Type B pancreatic cell (in vitro differentiated cells): Measurements from ENCODE around the gene TDRD3. TPM values are rescaled to one million over a fixed set of nuclear protein-coding genes. Genes with fewer than 3 reads are reported as not detected.

Source experiments
- DNase-seq: peaks from one replicate; pipeline ENCODE4 v3.0.0; 2021; ENCODE audit warnings: mixed read lengths; ENCODE audit not compliant: unreplicated experiment; ENCODE audit errors: extremely low spot score
- H3K27ac Mint-ChIP-seq: 2 replicates; pipeline ENCODE4 v1.8.0; 2021; ENCODE audit warnings: mild to moderate bottlenecking, mixed read lengths
- H3K27me3 Mint-ChIP-seq: 2 replicates; pipeline ENCODE4 v1.8.0; 2021; ENCODE audit warnings: mixed read lengths
- H3K36me3 Mint-ChIP-seq: 2 replicates; pipeline ENCODE4 v1.8.0; 2021; ENCODE audit warnings: mixed read lengths
- H3K4me1 Mint-ChIP-seq: one replicate; pipeline ENCODE4 v1.8.0; 2021; ENCODE audit warnings: mixed read lengths; ENCODE audit not compliant: unreplicated experiment
- H3K4me3 Mint-ChIP-seq: 2 replicates; pipeline ENCODE4 v1.8.0; 2021; ENCODE audit warnings: mild to moderate bottlenecking, mixed read lengths
- H3K9me3 Mint-ChIP-seq: 2 replicates; pipeline ENCODE4 v1.8.0; 2021; ENCODE audit warnings: mixed read lengths
- CTCF ChIP-seq: fragments of 200-600 bp; sonication (generic); conservative IDR thresholded peaks from 2 replicates; pipeline ENCODE4 v1.5.0; 2021; ENCODE audit warnings: antibody characterized with exemption, mild to moderate bottlenecking
- total RNA-seq: library from RNA; stranded (reverse); gene quantifications from 2 replicates; pipeline ENCODE4 v1.2.1, GENCODE V29; 2021; ENCODE audit warnings: low replicate concordance

TDRD3 gene
- total RNA-seq, 1 donor from 2014 or later, result 30.1 TPM

DNA sequence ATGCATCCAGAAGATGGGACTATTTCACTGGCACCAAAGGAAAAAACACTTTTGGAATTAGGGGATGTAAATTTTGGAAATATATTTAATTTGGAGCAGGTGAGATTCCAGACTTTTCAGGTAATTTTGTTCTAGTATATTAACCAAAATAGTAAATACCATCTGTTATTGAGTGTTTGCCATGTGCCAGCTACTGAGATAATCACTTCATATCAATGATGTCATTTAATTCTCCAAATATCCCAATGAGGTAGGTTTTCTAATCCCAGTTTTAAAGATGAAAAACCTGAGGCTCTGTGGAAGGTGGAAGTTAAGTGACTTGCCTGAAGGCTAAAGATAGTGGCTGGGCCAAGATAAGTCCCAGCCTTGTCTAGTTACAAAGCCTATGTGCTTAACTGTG lies 95.2 kb downstream of the TDRD3 start:
- Mint-ChIP-seq H3K36me3 (peaks cover 46% of the 10 kb centered on the region), H3K4me1 (no peaks in the 10 kb centered on the region), H3K9me3 (peaks cover 12% of the 10 kb centered on the region), H3K27ac (no peak overlapping the region), H3K27me3 (no peaks in the 10 kb centered on the region), H3K4me3 (no peak overlapping the region)
- DNase-seq, result no peak
- TF ChIP-seq CTCF, result no peak

DNA sequence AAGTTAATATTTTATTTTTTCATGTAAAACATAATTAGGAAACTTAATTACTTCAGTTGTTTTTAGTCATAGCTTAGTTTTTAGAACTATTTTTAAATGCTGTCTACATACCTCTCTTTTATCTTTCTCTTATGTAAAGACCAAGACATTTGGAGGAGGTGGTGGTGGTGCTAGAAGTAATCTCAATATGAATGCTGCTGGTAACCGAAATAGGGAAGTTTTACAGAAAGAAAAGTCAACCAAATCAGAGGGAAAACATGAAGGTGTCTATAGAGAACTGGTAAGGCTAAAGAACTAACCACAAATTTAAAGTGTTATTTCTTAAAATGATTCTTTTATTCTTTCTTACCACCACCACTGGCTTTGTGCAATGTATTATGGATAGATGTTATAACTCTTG lies 97.3 kb downstream of the TDRD3 start:
- H3K4me3 Mint-ChIP-seq, result no peak overlapping the region
- H3K36me3 Mint-ChIP-seq, result peaks cover 39% of the 10 kb centered on the region
- H3K27ac Mint-ChIP-seq, result no peak overlapping the region

GRCh38 chr13:60501236-60501635 lies 104.2 kb downstream of the TDRD3 start:
- H3K4me3 Mint-ChIP-seq, result no peak overlapping the region
- no peak for TF ChIP-seq CTCF
- peaks cover 20% of the 10 kb centered on the region for H3K9me3 Mint-ChIP-seq
- no peaks in the 10 kb centered on the region for H3K27me3 Mint-ChIP-seq
- H3K27ac Mint-ChIP-seq, result no peak overlapping the region
- no peak for DNase-seq
- H3K4me1 Mint-ChIP-seq, result no peaks in the 10 kb centered on the region
- H3K36me3 Mint-ChIP-seq, result peaks cover 58% of the 10 kb centered on the region

More for the DNA sequence above, 97.3 kb downstream of the TDRD3 start:
- H3K9me3 Mint-ChIP-seq, result peaks cover 8% of the 10 kb centered on the region
- H3K27me3 Mint-ChIP-seq, result no peaks in the 10 kb centered on the region
- H3K4me1 Mint-ChIP-seq, result no peaks in the 10 kb centered on the region
- DNase-seq, result no peak
- TF ChIP-seq CTCF, result no peak

DNA sequence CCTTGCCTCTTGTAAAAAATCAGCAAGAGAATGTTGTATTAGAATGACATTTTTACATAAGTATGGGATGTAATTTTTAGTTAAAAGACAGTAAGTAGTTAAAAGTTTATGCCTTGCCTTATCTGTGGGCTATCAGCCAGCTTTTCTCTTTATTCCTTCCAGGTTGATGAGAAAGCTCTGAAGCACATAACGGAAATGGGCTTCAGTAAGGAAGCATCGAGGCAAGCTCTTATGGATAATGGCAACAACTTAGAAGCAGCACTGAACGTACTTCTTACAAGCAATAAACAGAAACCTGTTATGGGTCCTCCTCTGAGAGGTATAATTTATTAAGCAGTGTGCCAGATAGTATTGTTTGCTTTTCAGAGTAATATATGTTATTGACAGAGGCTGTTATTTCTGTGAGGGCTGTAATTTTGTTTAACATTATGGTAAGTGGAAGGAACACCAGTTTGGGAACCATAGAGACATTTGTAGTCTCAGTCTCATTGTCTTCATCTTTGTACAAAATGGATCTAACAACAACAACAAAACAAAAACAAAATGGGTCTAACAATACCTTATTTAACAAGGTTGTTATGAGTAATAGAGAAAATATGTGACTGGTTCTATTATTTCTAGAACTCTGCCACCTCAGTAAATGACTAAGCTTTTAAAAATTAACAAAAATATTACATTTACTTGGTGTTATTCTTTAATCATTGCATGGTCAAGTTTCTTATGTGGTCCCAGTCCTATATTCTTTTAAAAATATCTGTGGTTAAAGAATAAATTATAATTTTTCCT lies 112.8 kb downstream of the TDRD3 start:
- H3K4me3 Mint-ChIP-seq, result no peak overlapping the region
- peaks cover 47% of the 10 kb centered on the region for H3K36me3 Mint-ChIP-seq
- TF ChIP-seq CTCF, result no peak
- no peaks in the 10 kb centered on the region for H3K4me1 Mint-ChIP-seq
- DNase-seq, result no peak
- H3K27ac Mint-ChIP-seq, result no peak overlapping the region
- H3K9me3 Mint-ChIP-seq, result peaks cover 15% of the 10 kb centered on the region
- H3K27me3 Mint-ChIP-seq, result no peaks in the 10 kb centered on the region

DNA sequence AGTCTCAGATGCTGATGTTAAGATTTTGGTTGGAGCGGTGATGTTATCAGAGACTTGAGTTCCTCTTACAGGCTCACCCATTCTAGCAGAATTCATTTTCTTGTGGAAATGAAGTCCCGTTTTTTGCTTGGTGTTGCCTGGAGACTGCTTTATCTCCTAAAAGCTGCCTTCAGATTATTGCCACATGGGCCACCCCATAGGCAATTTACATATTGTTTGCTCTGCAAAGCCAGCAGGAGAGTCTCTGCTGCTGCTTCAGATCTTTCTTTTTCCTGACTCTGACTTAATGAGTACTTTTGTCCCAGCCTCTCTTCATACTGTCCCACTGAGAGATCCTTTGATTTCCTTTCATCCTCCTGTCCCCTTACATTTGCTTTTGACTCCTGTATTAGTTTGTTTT lies 114.6 kb downstream of the TDRD3 start:
- no peak for TF ChIP-seq CTCF
- H3K27me3 Mint-ChIP-seq, result no peaks in the 10 kb centered on the region
- no peak for DNase-seq
- no peaks in the 10 kb centered on the region for H3K4me1 Mint-ChIP-seq
- no peak overlapping the region for H3K27ac Mint-ChIP-seq
- H3K4me3 Mint-ChIP-seq, result no peak overlapping the region
- peaks cover 46% of the 10 kb centered on the region for H3K36me3 Mint-ChIP-seq
- H3K9me3 Mint-ChIP-seq, result peaks cover 9% of the 10 kb centered on the region
